ENCODE measurements around the gene ORM1.

- TF ChIP-seq CTCF (IDR thresholded peaks at IDR 0.05; ENCODE audit: low read length) = no peak
- TF ChIP-seq EZH2 (IDR thresholded peaks at IDR 0.05; ENCODE audit: borderline replicate concordance, low read length) = no peak
Measured at GRCh38 chr9:114348906-114349482, 26.1 kb downstream of the ORM1 start.

Measured in OCI-LY1 (cell line).